Purkinje cell (primary cell): ENCODE data around the gene LIAS. TPM values are rescaled to one million over a fixed set of nuclear protein-coding genes. Genes with fewer than 3 reads are reported as not detected.

ENCODE experiments used
- polyA plus RNA-seq: library from polyadenylated mRNA; unstranded; fragments of >200 nt; fragmentation: Nextera tagmentation; gene quantifications from 2 replicates; pipeline ENCODE4 v1.2.1, GENCODE V29; 2014

The LIAS gene
- 34.4 and 59.0 TPM in 2 replicates for polyA plus RNA-seq

DNA sequence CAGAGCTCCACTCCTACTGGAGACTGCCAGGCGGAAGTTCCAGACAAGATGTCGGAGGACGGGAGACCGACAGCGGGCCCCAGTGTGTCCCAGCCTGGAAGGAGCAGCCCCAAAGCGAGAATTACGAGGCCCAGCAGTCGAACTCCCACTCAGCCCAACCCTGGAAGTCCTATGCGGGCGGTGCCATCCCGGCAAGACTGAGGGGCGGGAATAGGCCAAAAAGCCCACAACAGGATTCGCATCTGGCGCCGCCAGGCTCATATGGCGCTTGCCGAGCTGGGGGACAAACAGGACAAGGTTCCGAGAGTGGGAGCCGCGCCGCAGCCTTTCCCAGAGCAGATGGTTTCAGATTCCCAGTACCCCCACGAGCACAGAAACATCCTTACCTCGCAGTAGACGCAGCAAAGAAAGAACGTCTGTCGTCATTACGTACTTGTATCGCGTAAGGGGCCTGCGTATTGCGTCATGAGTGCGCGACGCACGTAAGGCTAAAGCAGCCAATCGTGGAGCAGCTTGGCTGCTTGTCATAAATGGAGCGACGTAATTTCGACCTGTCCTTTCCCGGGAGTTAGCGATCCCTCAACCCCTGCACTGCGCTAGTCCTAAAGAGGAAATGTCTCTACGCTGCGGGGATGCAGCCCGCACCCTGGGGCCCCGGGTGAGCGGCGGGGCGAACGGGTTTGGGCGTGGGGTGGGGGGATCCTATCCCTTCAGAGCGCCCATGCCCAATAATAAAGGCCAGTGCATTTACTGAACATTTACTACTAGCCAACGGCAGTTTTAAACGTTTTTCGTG is at the start of gene LIAS, which contains the start of gene RPL9:
TSS of gene LIAS (plus strand) at position 552 of the 796 bp plus-strand sequence. CDS start at position 614, 62 bp downstream.
TSS of gene RPL9 (minus strand) at position 418 of the 796 bp plus-strand sequence. CDS start 483 bp downstream, outside the sequence.

DNA sequence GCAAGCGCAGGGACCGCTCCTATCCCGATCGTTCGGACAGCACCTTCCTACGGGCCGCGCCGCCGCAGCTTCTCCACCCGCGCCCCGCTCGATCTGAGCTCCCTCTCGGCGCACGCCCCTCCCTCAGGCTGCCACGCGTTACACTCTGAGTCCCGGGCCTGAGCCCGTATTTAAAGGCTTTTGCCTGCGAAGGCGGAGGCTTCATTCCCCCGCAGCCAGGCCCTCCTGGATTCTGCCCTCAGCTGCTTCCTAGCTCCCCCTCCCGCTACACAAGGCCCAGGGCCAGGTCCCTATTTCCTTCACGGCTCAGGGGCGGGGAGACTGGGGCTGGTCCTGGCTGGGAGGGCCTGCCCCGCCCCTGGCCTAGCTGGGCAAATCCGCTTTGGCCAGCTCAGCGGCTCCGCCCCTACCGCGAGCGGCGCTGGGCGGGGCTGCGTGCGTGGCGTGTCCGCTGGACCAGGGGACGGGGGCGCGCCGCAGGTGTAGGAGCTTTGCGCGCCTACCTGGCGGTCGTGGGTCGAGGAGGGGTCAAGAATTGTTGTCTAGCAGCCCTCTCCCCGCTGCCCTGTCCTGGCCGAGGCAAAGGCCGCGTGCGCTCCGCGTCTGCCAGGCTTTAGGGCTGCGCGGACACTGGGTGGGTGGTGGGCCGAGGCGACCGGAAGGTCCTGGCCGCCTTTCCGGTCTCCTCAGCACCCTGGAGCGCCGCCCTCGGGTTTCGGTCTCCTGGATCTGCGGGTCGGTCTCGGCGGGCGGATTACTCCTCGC is 68.6 kb downstream of the LIAS start, which contains the start of gene UGDH:
TSS of gene UGDH (minus strand) at position 144 of the 765 bp plus-strand sequence. CDS start 5,927 bp downstream, outside the sequence.

Other genes with a start within 250 kb of the LIAS start
- 44.0 and 62.8 TPM in 2 replicates for gene RFC1, start 92.7 kb upstream of the LIAS start, polyA plus RNA-seq
- 0.85 TPM in 1 of 2 replicates, not detected in the other for gene KLB, start 52.1 kb upstream of the LIAS start, polyA plus RNA-seq
- 280 and 307 TPM in 2 replicates for gene RPL9, start 134 bp upstream of the LIAS start, polyA plus RNA-seq
- gene UGDH, start 68.4 kb downstream of the LIAS start, polyA plus RNA-seq = 4.0 and 8.9 TPM in 2 replicates
- gene SMIM14, start 179.8 kb downstream of the LIAS start, polyA plus RNA-seq = 39.9 and 106 TPM in 2 replicates
- 93.3 and 109 TPM in 2 replicates for gene UBE2K, start 239.1 kb downstream of the LIAS start, polyA plus RNA-seq